Transverse colon (tissue), 4 donors: ENCODE data around the gene MRPL11.

ENCODE experiments used
- POLR2A ChIP-seq: fragments of 450-650 bp; IDR thresholded peaks from one replicate; pipeline ENCODE4 v1.6.1; 2016; ENCODE audit warnings: antibody characterized with exemption, mild to moderate bottlenecking, moderate library complexity
- POLR2AphosphoS5 ChIP-seq, 3 donors: sonication (generic); formaldehyde crosslinking; IDR thresholded peaks; one replicate each; pipeline ENCODE4 v1.6.1; 2016; ENCODE audit warnings: antibody characterized with exemption in 3 of 3
- TF ChIP-seq, protein P1 (sequence below), 5 experiments: fragments of 200-600 bp in 3 of 5; fragments of 450-650 bp in 2 of 5; sonication (generic) in 3 of 5; IDR thresholded peaks; 1 replicate in 2 of 5; 2 replicates in 3 of 5; pipeline ENCODE4 v1.5.1; 2016 to 2017; ENCODE audit warnings: antibody characterized with exemption in 5 of 5, inconsistent platforms in 3 of 5, mild to moderate bottlenecking in 2 of 5, moderate library complexity in 1 of 5

DNA sequence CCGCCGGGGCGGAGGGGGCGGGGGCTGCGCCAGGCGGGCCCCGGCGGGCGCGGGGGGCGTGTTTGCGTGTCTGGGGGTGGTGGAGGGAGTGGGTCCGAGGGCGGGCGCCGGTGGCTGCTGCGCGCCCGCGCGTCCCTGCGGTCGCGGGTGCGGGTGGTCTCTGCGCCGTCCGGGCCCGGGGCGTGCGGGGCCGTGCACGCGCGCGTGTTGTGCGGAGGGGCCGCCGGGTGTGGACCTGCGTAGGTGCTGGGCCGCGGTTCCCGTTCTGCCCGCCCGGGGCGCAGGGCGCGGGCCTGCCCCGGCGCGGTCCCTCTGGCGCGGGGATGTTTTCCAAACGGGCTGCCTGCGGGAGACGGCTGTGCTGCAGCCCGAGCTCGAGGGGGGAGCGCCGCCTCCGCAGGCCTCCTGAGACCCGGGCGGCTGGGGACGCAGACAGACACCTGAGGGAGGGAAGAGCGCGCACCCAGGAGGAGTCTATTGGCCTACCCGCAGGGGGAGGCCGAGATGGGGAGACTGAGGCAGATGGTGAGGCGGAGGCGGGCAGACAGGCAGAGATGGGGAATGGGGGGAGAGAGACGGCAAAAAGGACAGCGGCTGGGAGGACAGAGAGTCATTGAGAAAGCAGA is 28.5 kb upstream of the MRPL11 start:
- TF ChIP-seq, protein P1, sequence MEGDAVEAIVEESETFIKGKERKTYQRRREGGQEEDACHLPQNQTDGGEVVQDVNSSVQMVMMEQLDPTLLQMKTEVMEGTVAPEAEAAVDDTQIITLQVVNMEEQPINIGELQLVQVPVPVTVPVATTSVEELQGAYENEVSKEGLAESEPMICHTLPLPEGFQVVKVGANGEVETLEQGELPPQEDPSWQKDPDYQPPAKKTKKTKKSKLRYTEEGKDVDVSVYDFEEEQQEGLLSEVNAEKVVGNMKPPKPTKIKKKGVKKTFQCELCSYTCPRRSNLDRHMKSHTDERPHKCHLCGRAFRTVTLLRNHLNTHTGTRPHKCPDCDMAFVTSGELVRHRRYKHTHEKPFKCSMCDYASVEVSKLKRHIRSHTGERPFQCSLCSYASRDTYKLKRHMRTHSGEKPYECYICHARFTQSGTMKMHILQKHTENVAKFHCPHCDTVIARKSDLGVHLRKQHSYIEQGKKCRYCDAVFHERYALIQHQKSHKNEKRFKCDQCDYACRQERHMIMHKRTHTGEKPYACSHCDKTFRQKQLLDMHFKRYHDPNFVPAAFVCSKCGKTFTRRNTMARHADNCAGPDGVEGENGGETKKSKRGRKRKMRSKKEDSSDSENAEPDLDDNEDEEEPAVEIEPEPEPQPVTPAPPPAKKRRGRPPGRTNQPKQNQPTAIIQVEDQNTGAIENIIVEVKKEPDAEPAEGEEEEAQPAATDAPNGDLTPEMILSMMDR (IDR thresholded peaks at IDR 0.05): peak; percentile 36 to 58 (median 47)
- no peak for TF ChIP-seq POLR2AphosphoS5 (IDR thresholded peaks at IDR 0.05)
- no peak for TF ChIP-seq POLR2A
